Measurements from ENCODE around the gene TOX2.

GRCh38 chr20:43922614-43923013, 8.0 kb downstream of the TOX2 start:
- TF ChIP-seq CTCF (conservative IDR thresholded peaks at IDR 0.05; ENCODE audit: low read depth, low read length) = no peak
- TF ChIP-seq EZH2 (IDR thresholded peaks at IDR 0.05; ENCODE audit: borderline replicate concordance, low read depth, low read length, poor library complexity, severe bottlenecking) = no peak

Measured in A673 (cell line).